SK-N-SH treated with all-trans-retinoic acid at 6 μM for 48 hours (cell line): ENCODE measurements around the gene HTR7.

Experiments used
- ATAC-seq: fragments of 200-7000 bp; cut with Tn5 transposase; 3 replicates; pipeline ENCODE4 v1.9.1; 2020; ENCODE audit warnings: mild to moderate bottlenecking, moderate library complexity
- ARNTL ChIP-seq: fragments of 450-650 bp; formaldehyde crosslinking; IDR thresholded peaks from 2 replicates; pipeline ENCODE4 v1.5.0; 2020; ENCODE audit warnings: low read depth, mild to moderate bottlenecking, moderate library complexity, borderline replicate concordance
- BACH2 ChIP-seq: fragments of 250-450 bp; sonication (Bioruptor Pico); IDR thresholded peaks from 2 replicates; pipeline ENCODE4 v1.9.0; 2021; ENCODE audit warnings: mild to moderate bottlenecking, borderline replicate concordance
- CSDC2 ChIP-seq: fragments of 250-450 bp; sonication (Bioruptor Pico); IDR thresholded peaks from 2 replicates; pipeline ENCODE4 v1.5.0; 2020; ENCODE audit warnings: mild to moderate bottlenecking, moderate library complexity
- ESRRG ChIP-seq: fragments of 250-450 bp; sonication (Bioruptor Pico); IDR thresholded peaks from 2 replicates; pipeline ENCODE4 v1.6.1; 2021; ENCODE audit warnings: mild to moderate bottlenecking
- GLIS3 ChIP-seq: fragments of 250-450 bp; sonication (Bioruptor Pico); IDR thresholded peaks from 2 replicates; pipeline ENCODE4 v1.5.0; 2020; ENCODE audit warnings: mild to moderate bottlenecking, moderate library complexity
- ISL1 ChIP-seq: fragments of 250-450 bp; sonication (Bioruptor Pico); IDR thresholded peaks from 2 replicates; pipeline ENCODE4 v2.1.2; 2022; ENCODE audit warnings: mild to moderate bottlenecking, moderate library complexity
- OSR1 ChIP-seq: fragments of 250-450 bp; sonication (Bioruptor Pico); IDR thresholded peaks from 2 replicates; pipeline ENCODE4 v1.8.0; 2022; ENCODE audit warnings: moderate library complexity, mild to moderate bottlenecking, inconsistent platforms
- PPARA ChIP-seq: fragments of 250-450 bp; sonication (Bioruptor Pico); IDR thresholded peaks from 2 replicates; pipeline ENCODE4 v1.5.0; 2020; ENCODE audit warnings: mild to moderate bottlenecking, borderline replicate concordance
- RARB ChIP-seq: fragments of 250-450 bp; sonication (Bioruptor Pico); IDR thresholded peaks from 2 replicates; pipeline ENCODE4 v1.8.0; 2021; ENCODE audit warnings: mild to moderate bottlenecking, moderate library complexity
- SNAI2 ChIP-seq: fragments of 250-450 bp; sonication (Bioruptor Pico); IDR thresholded peaks from 2 replicates; pipeline ENCODE4 v1.5.0; 2020; ENCODE audit warnings: mild to moderate bottlenecking, moderate library complexity
- TCF4 ChIP-seq: fragments of 250-450 bp; sonication (Bioruptor Pico); IDR thresholded peaks from 2 replicates; pipeline ENCODE4 v1.8.0; 2021; ENCODE audit warnings: mild to moderate bottlenecking, moderate library complexity, borderline replicate concordance
- TOX ChIP-seq: fragments of 250-450 bp; sonication (Bioruptor Pico); IDR thresholded peaks from 2 replicates; pipeline ENCODE4 v1.8.0; 2021; ENCODE audit warnings: mild to moderate bottlenecking, moderate library complexity, borderline replicate concordance
- ZC3H10 ChIP-seq: fragments of 250-450 bp; sonication (Bioruptor Pico); IDR thresholded peaks from 2 replicates; pipeline ENCODE4 v1.5.1; 2021; ENCODE audit warnings: mild to moderate bottlenecking, moderate library complexity
- ZFP3 ChIP-seq: fragments of 250-450 bp; sonication (Bioruptor Pico); IDR thresholded peaks from 2 replicates; pipeline ENCODE4 v1.5.0; 2020; ENCODE audit warnings: mild to moderate bottlenecking, moderate library complexity
- ZFP30 ChIP-seq: fragments of 450-650 bp; formaldehyde crosslinking; IDR thresholded peaks from 2 replicates; pipeline ENCODE4 v1.5.0; 2022; ENCODE audit warnings: mild to moderate bottlenecking, moderate library complexity
- ZNF565 ChIP-seq: fragments of 450-650 bp; formaldehyde crosslinking; conservative IDR thresholded peaks from 2 replicates; pipeline ENCODE4 v1.5.0; 2020; ENCODE audit warnings: low read depth, mild to moderate bottlenecking, moderate library complexity
- ZNF70 ChIP-seq: fragments of 450-650 bp; formaldehyde crosslinking; IDR thresholded peaks from 2 replicates; pipeline ENCODE4 v1.5.0; 2020; ENCODE audit warnings: mild to moderate bottlenecking, moderate library complexity
- ZNF8 ChIP-seq: fragments of 450-650 bp; formaldehyde crosslinking; IDR thresholded peaks from 2 replicates; pipeline ENCODE4 v1.5.0; 2020; ENCODE audit warnings: mild to moderate bottlenecking, moderate library complexity
- TF ChIP-seq, protein P1 (sequence below): fragments of 250-450 bp; sonication (Bioruptor Pico); IDR thresholded peaks from 2 replicates; pipeline ENCODE4 v1.5.1; 2020; ENCODE audit warnings: low read depth, mild to moderate bottlenecking, moderate library complexity
- TF ChIP-seq, protein P2 (sequence below): fragments of 250-450 bp; sonication (Bioruptor Pico); IDR thresholded peaks from 2 replicates; pipeline ENCODE4 v1.5.0; 2020; ENCODE audit warnings: mild to moderate bottlenecking, moderate library complexity
- TF ChIP-seq, protein P3 (sequence below): fragments of 250-450 bp; sonication (Bioruptor Pico); IDR thresholded peaks from 2 replicates; pipeline ENCODE4 v1.5.1; 2021; ENCODE audit warnings: mild to moderate bottlenecking, moderate library complexity
- TF ChIP-seq, protein P4 (sequence below): fragments of 250-450 bp; sonication (Bioruptor Pico); IDR thresholded peaks from 2 replicates; pipeline ENCODE4 v1.8.0; 2020; ENCODE audit warnings: mild to moderate bottlenecking, moderate library complexity, borderline replicate concordance
- TF ChIP-seq, protein P5 (sequence below): fragments of 250-450 bp; sonication (Bioruptor Pico); IDR thresholded peaks from 2 replicates; pipeline ENCODE4 v1.8.0; 2021; ENCODE audit warnings: low read depth, mild to moderate bottlenecking, moderate library complexity, borderline replicate concordance

HTR7 gene

DNA sequence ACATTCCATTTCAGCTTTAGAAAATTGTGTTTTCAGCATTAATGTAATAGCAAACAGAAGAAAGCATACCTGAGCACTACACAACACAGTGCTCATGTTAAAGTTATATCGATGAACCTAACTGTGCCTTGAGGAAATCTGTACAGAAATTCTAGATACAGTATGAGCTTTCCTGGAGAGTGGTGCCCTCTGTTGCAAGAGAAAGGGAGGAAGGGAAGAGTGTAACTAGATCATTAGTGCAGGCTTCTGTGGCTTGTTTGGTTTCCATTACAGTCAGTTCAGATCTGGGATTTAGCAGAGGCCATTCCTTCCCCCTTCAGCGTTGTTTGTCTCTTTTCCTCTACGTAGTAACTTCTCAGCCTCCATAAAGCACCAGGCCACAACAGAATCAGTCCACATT, 139.7 kb downstream of the HTR7 start (continued):
- TF ChIP-seq, protein P1, sequence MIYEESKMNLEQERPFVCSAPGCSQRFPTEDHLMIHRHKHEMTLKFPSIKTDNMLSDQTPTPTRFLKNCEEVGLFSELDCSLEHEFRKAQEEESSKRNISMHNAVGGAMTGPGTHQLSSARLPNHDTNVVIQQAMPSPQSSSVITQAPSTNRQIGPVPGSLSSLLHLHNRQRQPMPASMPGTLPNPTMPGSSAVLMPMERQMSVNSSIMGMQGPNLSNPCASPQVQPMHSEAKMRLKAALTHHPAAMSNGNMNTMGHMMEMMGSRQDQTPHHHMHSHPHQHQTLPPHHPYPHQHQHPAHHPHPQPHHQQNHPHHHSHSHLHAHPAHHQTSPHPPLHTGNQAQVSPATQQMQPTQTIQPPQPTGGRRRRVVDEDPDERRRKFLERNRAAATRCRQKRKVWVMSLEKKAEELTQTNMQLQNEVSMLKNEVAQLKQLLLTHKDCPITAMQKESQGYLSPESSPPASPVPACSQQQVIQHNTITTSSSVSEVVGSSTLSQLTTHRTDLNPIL (CRISPR knock-in tag) = no peak
- TF ChIP-seq ZC3H10 (no peak), OSR1 (CRISPR knock-in tag) (no peak), ZNF8 (no peak), ZNF565 (no peak), SNAI2 (CRISPR knock-in tag) (no peak), ESRRG (CRISPR knock-in tag) (no peak), CSDC2 (CRISPR knock-in tag) (no peak)

DNA sequence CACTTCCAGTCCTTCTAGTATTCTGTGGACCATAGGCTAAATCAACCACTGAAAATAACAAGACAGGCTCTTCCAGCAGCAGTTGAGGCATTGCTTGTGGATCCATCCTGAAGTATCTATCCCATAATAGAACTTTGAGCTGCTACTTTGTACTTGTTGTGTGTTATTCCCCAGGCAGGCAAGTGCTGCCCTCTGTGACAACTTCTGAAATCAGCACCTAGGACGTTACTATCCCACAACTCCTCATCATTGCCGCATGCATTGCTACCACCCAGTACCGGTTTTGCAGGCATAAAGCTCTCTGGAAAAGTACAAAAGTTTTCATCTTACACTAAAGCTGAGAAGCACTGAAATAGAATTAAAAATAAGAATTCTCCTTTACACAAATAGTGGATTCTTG, 145.3 kb downstream of the HTR7 start:
- no peak for ATAC-seq
- TF ChIP-seq RARB (CRISPR knock-in tag) (no peak), CSDC2 (CRISPR knock-in tag) (no peak), ZNF70 (no peak), ESRRG (CRISPR knock-in tag) (no peak), ZFP30 (no peak), ZNF565 (no peak), ISL1 (CRISPR knock-in tag) (no peak), SNAI2 (CRISPR knock-in tag) (no peak), OSR1 (CRISPR knock-in tag) (no peak), ARNTL (CRISPR knock-in tag) (no peak), GLIS3 (CRISPR knock-in tag) (no peak), TCF4 (CRISPR knock-in tag) (no peak), ZFP3 (CRISPR knock-in tag) (no peak)
- TF ChIP-seq, protein P2, sequence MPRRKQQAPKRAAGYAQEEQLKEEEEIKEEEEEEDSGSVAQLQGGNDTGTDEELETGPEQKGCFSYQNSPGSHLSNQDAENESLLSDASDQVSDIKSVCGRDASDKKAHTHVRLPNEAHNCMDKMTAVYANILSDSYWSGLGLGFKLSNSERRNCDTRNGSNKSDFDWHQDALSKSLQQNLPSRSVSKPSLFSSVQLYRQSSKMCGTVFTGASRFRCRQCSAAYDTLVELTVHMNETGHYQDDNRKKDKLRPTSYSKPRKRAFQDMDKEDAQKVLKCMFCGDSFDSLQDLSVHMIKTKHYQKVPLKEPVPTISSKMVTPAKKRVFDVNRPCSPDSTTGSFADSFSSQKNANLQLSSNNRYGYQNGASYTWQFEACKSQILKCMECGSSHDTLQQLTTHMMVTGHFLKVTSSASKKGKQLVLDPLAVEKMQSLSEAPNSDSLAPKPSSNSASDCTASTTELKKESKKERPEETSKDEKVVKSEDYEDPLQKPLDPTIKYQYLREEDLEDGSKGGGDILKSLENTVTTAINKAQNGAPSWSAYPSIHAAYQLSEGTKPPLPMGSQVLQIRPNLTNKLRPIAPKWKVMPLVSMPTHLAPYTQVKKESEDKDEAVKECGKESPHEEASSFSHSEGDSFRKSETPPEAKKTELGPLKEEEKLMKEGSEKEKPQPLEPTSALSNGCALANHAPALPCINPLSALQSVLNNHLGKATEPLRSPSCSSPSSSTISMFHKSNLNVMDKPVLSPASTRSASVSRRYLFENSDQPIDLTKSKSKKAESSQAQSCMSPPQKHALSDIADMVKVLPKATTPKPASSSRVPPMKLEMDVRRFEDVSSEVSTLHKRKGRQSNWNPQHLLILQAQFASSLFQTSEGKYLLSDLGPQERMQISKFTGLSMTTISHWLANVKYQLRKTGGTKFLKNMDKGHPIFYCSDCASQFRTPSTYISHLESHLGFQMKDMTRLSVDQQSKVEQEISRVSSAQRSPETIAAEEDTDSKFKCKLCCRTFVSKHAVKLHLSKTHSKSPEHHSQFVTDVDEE (CRISPR knock-in tag) = no peak
- TF ChIP-seq, protein P3, sequence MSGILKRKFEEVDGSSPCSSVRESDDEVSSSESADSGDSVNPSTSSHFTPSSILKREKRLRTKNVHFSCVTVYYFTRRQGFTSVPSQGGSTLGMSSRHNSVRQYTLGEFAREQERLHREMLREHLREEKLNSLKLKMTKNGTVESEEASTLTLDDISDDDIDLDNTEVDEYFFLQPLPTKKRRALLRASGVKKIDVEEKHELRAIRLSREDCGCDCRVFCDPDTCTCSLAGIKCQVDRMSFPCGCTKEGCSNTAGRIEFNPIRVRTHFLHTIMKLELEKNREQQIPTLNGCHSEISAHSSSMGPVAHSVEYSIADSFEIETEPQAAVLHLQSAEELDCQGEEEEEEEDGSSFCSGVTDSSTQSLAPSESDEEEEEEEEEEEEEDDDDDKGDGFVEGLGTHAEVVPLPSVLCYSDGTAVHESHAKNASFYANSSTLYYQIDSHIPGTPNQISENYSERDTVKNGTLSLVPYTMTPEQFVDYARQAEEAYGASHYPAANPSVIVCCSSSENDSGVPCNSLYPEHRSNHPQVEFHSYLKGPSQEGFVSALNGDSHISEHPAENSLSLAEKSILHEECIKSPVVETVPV (CRISPR knock-in tag) = no peak
- TF ChIP-seq, protein P4, sequence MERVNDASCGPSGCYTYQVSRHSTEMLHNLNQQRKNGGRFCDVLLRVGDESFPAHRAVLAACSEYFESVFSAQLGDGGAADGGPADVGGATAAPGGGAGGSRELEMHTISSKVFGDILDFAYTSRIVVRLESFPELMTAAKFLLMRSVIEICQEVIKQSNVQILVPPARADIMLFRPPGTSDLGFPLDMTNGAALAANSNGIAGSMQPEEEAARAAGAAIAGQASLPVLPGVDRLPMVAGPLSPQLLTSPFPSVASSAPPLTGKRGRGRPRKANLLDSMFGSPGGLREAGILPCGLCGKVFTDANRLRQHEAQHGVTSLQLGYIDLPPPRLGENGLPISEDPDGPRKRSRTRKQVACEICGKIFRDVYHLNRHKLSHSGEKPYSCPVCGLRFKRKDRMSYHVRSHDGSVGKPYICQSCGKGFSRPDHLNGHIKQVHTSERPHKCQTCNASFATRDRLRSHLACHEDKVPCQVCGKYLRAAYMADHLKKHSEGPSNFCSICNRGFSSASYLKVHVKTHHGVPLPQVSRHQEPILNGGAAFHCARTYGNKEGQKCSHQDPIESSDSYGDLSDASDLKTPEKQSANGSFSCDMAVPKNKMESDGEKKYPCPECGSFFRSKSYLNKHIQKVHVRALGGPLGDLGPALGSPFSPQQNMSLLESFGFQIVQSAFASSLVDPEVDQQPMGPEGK (CRISPR knock-in tag) = no peak
- TF ChIP-seq, protein P1 (CRISPR knock-in tag) = no peak
- TF ChIP-seq, protein P5, sequence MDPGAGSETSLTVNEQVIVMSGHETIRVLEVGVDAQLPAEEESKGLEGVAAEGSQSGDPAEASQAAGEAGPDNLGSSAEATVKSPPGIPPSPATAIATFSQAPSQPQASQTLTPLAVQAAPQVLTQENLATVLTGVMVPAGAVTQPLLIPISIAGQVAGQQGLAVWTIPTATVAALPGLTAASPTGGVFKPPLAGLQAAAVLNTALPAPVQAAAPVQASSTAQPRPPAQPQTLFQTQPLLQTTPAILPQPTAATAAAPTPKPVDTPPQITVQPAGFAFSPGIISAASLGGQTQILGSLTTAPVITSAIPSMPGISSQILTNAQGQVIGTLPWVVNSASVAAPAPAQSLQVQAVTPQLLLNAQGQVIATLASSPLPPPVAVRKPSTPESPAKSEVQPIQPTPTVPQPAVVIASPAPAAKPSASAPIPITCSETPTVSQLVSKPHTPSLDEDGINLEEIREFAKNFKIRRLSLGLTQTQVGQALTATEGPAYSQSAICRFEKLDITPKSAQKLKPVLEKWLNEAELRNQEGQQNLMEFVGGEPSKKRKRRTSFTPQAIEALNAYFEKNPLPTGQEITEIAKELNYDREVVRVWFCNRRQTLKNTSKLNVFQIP = no peak

DNA sequence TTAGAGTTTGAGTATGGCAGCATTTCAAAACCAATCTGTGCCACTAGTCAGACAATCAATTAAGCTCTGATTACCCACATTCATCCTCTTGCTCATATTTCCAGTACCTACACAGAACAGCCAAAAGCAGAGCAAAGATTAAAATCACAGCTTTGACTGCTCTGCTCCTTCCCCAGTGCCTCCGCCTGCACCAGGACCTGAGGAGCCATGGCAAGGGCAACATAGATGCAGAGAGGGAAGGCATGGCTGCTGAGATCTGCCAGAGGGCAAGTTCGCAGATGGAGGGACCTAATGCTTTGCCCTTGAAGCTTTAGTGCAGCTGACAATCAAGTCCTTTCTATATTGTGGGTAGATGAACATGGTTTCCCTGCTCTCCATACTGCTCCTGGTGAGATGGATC, 148.1 kb downstream of the HTR7 start:
- ATAC-seq = no peak
- TF ChIP-seq BACH2 (CRISPR knock-in tag) = no peak
- TF ChIP-seq ESRRG (CRISPR knock-in tag) = no peak
- no peak for TF ChIP-seq PPARA (CRISPR knock-in tag)
- TF ChIP-seq ZC3H10 = no peak
- TF ChIP-seq ZNF565 = no peak
- no peak for TF ChIP-seq OSR1 (CRISPR knock-in tag)
- no peak for TF ChIP-seq SNAI2 (CRISPR knock-in tag)
- TF ChIP-seq TOX (CRISPR knock-in tag) = no peak
- TF ChIP-seq RARB (CRISPR knock-in tag) = no peak
- TF ChIP-seq, protein P3 (CRISPR knock-in tag) = no peak
- TF ChIP-seq, protein P5 = no peak
- TF ChIP-seq ISL1 (CRISPR knock-in tag) = no peak
- TF ChIP-seq CSDC2 (CRISPR knock-in tag) = no peak
- TF ChIP-seq ZFP3 (CRISPR knock-in tag) = no peak
- no peak for TF ChIP-seq GLIS3 (CRISPR knock-in tag)
- no peak for TF ChIP-seq ZNF8
- no peak for TF ChIP-seq ARNTL (CRISPR knock-in tag)
